CD14-positive monocyte (primary cell): Measurements from ENCODE around the gene GLS. TPM values are rescaled to one million over a fixed set of nuclear protein-coding genes. Genes with fewer than 3 reads are reported as not detected.

Source experiments
- DNase-seq, 3 donors: peaks; one replicate each; pipeline ENCODE4 v3.0.0-alpha.2; 2011 to 2022
- H2AFZ ChIP-seq: 2 replicates; pipeline ENCODE4 v1.6.0; 2012; ENCODE audit warnings: mild to moderate bottlenecking, low read depth, low read length, inconsistent platforms; ENCODE audit not compliant: insufficient read depth, poor library complexity, severe bottlenecking
- H3K27ac ChIP-seq, 2 donors: 1 replicate in 1 of 2; 2 replicates in 1 of 2; pipeline ENCODE4 v1.5.1; 2012 to 2013; ENCODE audit warnings: low read length in 2 of 2, control low read depth in 1 of 2, inconsistent platforms in 1 of 2, low read depth in 1 of 2, mild to moderate bottlenecking in 1 of 2
- H3K27me3 ChIP-seq, 2 donors: one replicate each; pipeline versions ENCODE4 v1.6.0 to v1.6.1; 2011 to 2013; ENCODE audit warnings: low read length in 2 of 2; ENCODE audit not compliant: control insufficient read depth in 2 of 2, insufficient read depth in 2 of 2
- H3K36me3 ChIP-seq, 2 donors: replicated peaks in 1 of 2; 1 replicate in 1 of 2; 2 replicates in 1 of 2; pipeline versions ENCODE4 v1.5.1 to v1.6.1; 2012 to 2013; ENCODE audit warnings: low read length in 2 of 2, control low read depth in 1 of 2, inconsistent platforms in 1 of 2, mild to moderate bottlenecking in 1 of 2; ENCODE audit not compliant: insufficient read depth in 2 of 2, control insufficient read depth in 1 of 2
- H3K4me1 ChIP-seq, 2 donors: 1 replicate in 1 of 2; 2 replicates in 1 of 2; pipeline versions ENCODE4 v1.5.1 to v1.6.1; 2012 to 2013; ENCODE audit warnings: low read length in 2 of 2, control low read depth in 1 of 2, inconsistent platforms in 1 of 2, mild to moderate bottlenecking in 1 of 2, moderate library complexity in 1 of 2; ENCODE audit not compliant: insufficient read depth in 2 of 2, control insufficient read depth in 1 of 2
- H3K4me2 ChIP-seq: replicated peaks from 2 replicates; pipeline ENCODE3; 2012; ENCODE audit warnings: low read length, moderate library complexity, mild to moderate bottlenecking; ENCODE audit not compliant: poor library complexity, severe bottlenecking; ENCODE audit errors: extremely low read depth
- H3K4me3 ChIP-seq, 3 experiments: fragments of 200-600 bp in 1 of 3; sonication (generic) in 1 of 3; replicated peaks in 1 of 3; 1 replicate in 2 of 3; 2 replicates in 1 of 3; pipeline ENCODE4 v1.5.1; 2011 to 2013; ENCODE audit warnings: low read length in 3 of 3, mild to moderate bottlenecking in 3 of 3, control low read depth in 2 of 3, low read depth in 2 of 3, inconsistent platforms in 1 of 3, moderate library complexity in 1 of 3
- H3K79me2 ChIP-seq: 2 replicates; pipeline ENCODE4 v1.6.0; 2012; ENCODE audit warnings: mild to moderate bottlenecking, control low read depth, inconsistent platforms, low read length, moderate library complexity; ENCODE audit not compliant: insufficient read depth
- H3K9ac ChIP-seq: 2 replicates; pipeline ENCODE4 v1.6.0; 2017; ENCODE audit warnings: low read length, mild to moderate bottlenecking; ENCODE audit not compliant: insufficient read depth, poor library complexity, severe bottlenecking
- H3K9me3 ChIP-seq, 2 donors: replicated peaks in 1 of 2; 1 replicate in 1 of 2; 2 replicates in 1 of 2; pipeline versions ENCODE4 v1.5.1 to v1.6.1; 2012 to 2013; ENCODE audit warnings: low read length in 2 of 2, control low read depth in 1 of 2; ENCODE audit not compliant: control insufficient read depth in 1 of 2, insufficient read depth in 1 of 2
- H4K20me1 ChIP-seq: 2 replicates; pipeline ENCODE4 v1.6.0; 2012; ENCODE audit warnings: mild to moderate bottlenecking, low read length, control low read depth, moderate library complexity; ENCODE audit not compliant: insufficient read depth
- H3K27ac Mint-ChIP-seq, 7 donors: one replicate each; pipeline ENCODE4 v1.8.0; 2020; ENCODE audit warnings: mild to moderate bottlenecking in 7 of 7, mixed read lengths in 7 of 7, moderate library complexity in 6 of 7, inconsistent platforms in 2 of 7
- H3K27me3 Mint-ChIP-seq, 3 donors: one replicate each; pipeline ENCODE4 v1.8.0; 2021 to 2022; ENCODE audit warnings: low read depth in 3 of 3, mild to moderate bottlenecking in 3 of 3, mixed read lengths in 3 of 3, moderate library complexity in 3 of 3, inconsistent platforms in 1 of 3
- H3K36me3 Mint-ChIP-seq, 2 donors: one replicate each; pipeline ENCODE4 v1.8.0; 2020; ENCODE audit warnings: mixed read lengths in 2 of 2, inconsistent platforms in 1 of 2, mild to moderate bottlenecking in 1 of 2
- H3K4me1 Mint-ChIP-seq: one replicate; pipeline ENCODE4 v1.8.0; 2020; ENCODE audit warnings: mild to moderate bottlenecking, mixed read lengths
- H3K4me3 Mint-ChIP-seq, 2 donors: one replicate each; pipeline ENCODE4 v1.8.0; 2020; ENCODE audit warnings: mild to moderate bottlenecking in 2 of 2, mixed read lengths in 2 of 2, moderate library complexity in 1 of 2
- H3K9me3 Mint-ChIP-seq, 7 donors: one replicate each; pipeline ENCODE4 v1.8.0; 2020 to 2022; ENCODE audit warnings: mixed read lengths in 7 of 7, mild to moderate bottlenecking in 6 of 7, moderate library complexity in 6 of 7, inconsistent platforms in 2 of 7
- WGBS: methylation state at CpG from one replicate; pipeline ENCODE4 v1.1.5; 2013; ENCODE audit warnings: missing lambda C conversion rate; ENCODE audit not compliant: insufficient coverage; 5-methylcytosine and 5-hydroxymethylcytosine counted together
- intact Hi-C, 2 donors: fragments of 100-400 bp; cut with micrococcal nuclease; formaldehyde crosslinking; loops; one replicate each; pipeline versions ENCODE4 v1.15.0 to v1.15.1; 2023
- polyA plus RNA-seq, 3 donors: library from polyadenylated mRNA; depleted of rRNA in 1 of 3; unstranded in 2 of 3; stranded (reverse) in 1 of 3; fragments of 300-500 nt in 2 of 3; fragments of >200 nt in 1 of 3; fragmentation: Illumina TruSeq in 2 of 3; gene quantifications; 1 replicate in 2 of 3; 2 replicates in 1 of 3; pipeline ENCODE4 v1.2.3, GENCODE V29; 2012 to 2021
- TF ChIP-seq, protein P1 (sequence below): fragments of 200-600 bp; IDR thresholded peaks from one replicate; pipeline ENCODE4 v1.8.0; 2022; ENCODE audit warnings: antibody characterized with exemption, mild to moderate bottlenecking

GLS gene
- polyA plus RNA-seq, 3 donors: 6.0 to 29.5 (median 9.0) TPM

DNA sequence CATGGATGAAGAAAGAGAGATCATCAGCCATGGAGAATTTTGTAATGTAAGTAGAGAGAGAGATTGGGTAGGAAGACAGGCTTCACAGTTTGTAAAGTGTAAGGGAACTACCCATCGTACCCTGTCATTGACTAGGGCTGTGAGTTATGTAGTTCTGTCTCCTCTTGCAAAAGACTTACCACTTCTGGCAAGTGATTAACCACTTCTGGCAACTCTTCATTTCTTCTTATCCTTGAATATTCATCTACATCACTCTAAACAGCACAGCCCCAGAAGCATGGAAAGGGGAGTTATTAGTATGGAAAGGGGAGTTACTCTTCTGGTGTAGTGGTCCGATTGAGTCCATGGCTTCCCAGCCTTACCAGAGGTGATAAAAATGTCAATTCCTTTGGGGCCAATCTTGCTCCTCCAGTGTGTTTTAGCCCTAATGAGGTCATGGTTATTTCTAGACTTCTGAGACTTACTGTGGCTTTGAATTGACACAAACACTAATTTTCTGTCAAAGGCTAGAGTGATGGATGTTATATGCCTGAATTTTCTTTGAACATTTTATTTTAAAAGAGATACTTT, 81.4 kb downstream of the GLS start:
- H4K20me1 ChIP-seq: peaks cover 44% of the 10 kb centered on the region
- Mint-ChIP-seq H3K27ac (peak overlapping the region in 5 of 7 donors; percentile 24 to 79 (median 46)), H3K27me3 (no peaks in the 10 kb centered on the region), H3K36me3 (peaks cover 56 to 65% of the 10 kb centered on the region in 2 donors), H3K4me1 (peaks cover 1% of the 10 kb centered on the region), H3K9me3 (peaks cover 2 to 10% (median 5%) of the 10 kb centered on the region in 7 donors), H3K4me3 (no peak overlapping the region)
- no peak overlapping the region for H3K4me3 ChIP-seq
- no peak for DNase-seq
- H3K79me2 ChIP-seq: no peaks in the 10 kb centered on the region
- TF ChIP-seq, protein P1, sequence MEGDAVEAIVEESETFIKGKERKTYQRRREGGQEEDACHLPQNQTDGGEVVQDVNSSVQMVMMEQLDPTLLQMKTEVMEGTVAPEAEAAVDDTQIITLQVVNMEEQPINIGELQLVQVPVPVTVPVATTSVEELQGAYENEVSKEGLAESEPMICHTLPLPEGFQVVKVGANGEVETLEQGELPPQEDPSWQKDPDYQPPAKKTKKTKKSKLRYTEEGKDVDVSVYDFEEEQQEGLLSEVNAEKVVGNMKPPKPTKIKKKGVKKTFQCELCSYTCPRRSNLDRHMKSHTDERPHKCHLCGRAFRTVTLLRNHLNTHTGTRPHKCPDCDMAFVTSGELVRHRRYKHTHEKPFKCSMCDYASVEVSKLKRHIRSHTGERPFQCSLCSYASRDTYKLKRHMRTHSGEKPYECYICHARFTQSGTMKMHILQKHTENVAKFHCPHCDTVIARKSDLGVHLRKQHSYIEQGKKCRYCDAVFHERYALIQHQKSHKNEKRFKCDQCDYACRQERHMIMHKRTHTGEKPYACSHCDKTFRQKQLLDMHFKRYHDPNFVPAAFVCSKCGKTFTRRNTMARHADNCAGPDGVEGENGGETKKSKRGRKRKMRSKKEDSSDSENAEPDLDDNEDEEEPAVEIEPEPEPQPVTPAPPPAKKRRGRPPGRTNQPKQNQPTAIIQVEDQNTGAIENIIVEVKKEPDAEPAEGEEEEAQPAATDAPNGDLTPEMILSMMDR: no peak
- intact Hi-C loops: no loop called here
- H3K9ac ChIP-seq: no peak overlapping the region
- peaks cover 56 to 64% of the 10 kb centered on the region in 2 donors for H3K36me3 ChIP-seq
- H3K27me3 ChIP-seq: no peaks in the 10 kb centered on the region
- H3K27ac ChIP-seq: no peak overlapping the region
- 75% methylated on average over 1 of the region's 2 CpGs for WGBS
- no peaks in the 10 kb centered on the region for H3K4me1 ChIP-seq
- H2AFZ ChIP-seq: no peak overlapping the region
- no peak overlapping the region for H3K4me2 ChIP-seq
- H3K9me3 ChIP-seq: no peaks in the 10 kb centered on the region

DNA sequence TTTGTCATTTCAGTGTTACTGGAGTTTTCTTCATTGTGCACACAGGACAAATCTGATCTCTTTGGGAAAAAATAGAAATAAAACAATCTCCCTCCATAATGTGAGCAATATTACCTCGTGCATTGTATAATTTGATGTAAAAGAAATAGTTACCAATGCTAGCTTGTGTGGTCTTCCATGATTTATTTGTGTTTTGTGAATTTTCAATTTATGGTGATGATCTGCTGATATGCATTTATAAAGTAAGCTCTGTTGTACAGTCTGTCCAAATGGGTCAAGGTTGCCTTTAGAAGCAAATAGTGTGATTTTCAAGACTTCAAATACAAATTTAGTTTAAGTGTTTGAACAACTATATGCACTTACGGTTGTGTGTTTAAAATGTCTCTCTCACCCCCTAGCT, 82.5 kb downstream of the GLS start:
- TF ChIP-seq, protein P1: no peak
- Mint-ChIP-seq H3K9me3 (peaks cover 0 to 3% (median 2%) of the 10 kb centered on the region in 7 donors), H3K27me3 (no peaks in the 10 kb centered on the region), H3K27ac (no peak overlapping the region), H3K4me3 (no peak overlapping the region), H3K4me1 (peaks cover 1% of the 10 kb centered on the region), H3K36me3 (peaks cover 65 to 73% of the 10 kb centered on the region in 2 donors)
- H3K4me3 ChIP-seq: no peak overlapping the region
- no CpG with 5 or more reads among the region's 2 CpGs for WGBS
- H3K27me3 ChIP-seq: no peaks in the 10 kb centered on the region
- no peak overlapping the region for H3K27ac ChIP-seq
- H3K9me3 ChIP-seq: no peaks in the 10 kb centered on the region
- no peak overlapping the region for H2AFZ ChIP-seq
- intact Hi-C loops: no loop called here
- peaks cover 67 to 75% of the 10 kb centered on the region in 2 donors for H3K36me3 ChIP-seq
- no peaks in the 10 kb centered on the region for H3K79me2 ChIP-seq
- peaks cover 54% of the 10 kb centered on the region for H4K20me1 ChIP-seq
- H3K4me2 ChIP-seq: no peak overlapping the region
- no peak overlapping the region for H3K9ac ChIP-seq
- no peaks in the 10 kb centered on the region for H3K4me1 ChIP-seq
- no peak for DNase-seq
